Fibroblast of skin of left quadriceps (primary cell): ENCODE data around the gene CKAP4.
A peak's percentile ranks its signal among the peaks of the same experiment; 100 is the strongest.

Experiments used
- DNase-seq, 2 experiments: peaks; one replicate each; pipeline ENCODE4 v3.0.0-alpha.2; 2013; ENCODE audit warnings: low read depth in 2 of 2

CKAP4 gene

DNA sequence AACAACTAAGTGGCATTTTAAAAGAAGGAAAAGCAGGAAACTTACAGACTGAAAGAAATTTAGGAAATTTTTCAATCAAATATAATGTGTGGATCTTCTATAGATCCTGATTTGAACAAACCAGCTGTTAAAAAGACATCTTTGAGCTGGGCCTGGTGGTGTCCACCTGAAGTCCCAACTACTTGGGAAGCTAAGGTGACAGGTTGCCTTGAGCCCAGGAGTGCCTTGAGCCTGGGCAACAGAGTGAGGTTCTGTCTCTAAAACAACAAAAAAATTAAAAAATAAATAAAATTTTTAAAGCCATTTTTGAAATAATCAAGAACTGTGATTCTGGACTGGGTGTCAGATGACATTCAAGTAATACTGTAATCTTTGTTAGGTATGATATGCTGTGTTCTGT lies 7.0 kb downstream of the CKAP4 start:
- DNase-seq = no peak

DNA sequence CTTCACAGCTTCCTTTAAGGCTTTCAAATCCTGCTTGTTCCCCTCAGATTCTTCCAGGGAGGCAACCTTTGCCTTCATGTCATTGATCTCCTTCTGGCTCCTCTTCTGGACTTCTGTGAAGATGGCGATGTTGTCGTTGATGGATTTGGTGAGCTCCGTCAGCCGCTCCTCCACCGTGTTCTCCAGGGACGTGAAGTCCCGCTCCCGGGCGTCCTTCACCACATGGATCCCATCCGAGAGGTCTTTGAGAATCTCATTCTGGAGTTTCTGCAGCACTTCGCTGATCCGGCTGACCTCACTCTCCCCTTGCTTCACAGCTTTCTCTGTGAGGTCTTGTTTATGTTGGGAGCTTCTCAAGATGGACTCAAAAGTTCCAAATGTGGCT lies 7.9 kb downstream of the CKAP4 start:
- no peak for DNase-seq

DNA sequence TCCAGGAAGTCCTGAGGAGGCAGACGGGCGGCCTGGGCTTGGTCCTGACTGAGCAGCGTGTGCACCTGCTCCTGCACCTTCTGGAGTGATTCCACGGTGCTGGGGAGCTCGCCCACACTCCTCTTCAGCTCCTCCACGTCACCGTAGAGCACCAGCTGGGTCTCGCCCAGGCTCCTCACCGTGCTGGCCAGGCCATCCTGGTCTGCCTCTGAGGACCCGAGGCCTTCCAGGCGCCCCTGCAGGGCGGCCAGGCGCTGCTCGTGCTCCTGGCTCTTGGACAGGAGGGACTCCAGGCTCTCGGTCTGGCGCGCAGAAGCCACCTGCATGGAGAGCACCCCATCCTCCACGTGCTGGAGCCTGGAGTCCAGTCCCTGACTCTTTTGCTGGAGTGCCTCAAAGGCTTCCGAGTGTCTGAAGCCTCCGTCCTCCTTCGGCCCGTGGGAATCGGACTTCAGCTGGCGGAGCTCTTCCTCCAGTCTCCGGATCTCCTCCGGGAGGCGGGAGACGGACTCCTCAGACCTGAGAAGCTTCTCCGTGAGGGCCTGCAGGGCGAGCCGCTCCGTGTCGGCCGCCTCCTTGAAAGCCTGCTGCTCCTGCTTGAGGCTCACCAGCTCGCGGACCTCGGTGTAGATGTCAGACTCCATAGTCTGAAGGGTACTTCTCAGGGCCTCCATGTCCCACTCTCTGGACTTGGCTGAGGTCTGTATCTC lies 8.4 kb downstream of the CKAP4 start:
- no peak for DNase-seq

DNA sequence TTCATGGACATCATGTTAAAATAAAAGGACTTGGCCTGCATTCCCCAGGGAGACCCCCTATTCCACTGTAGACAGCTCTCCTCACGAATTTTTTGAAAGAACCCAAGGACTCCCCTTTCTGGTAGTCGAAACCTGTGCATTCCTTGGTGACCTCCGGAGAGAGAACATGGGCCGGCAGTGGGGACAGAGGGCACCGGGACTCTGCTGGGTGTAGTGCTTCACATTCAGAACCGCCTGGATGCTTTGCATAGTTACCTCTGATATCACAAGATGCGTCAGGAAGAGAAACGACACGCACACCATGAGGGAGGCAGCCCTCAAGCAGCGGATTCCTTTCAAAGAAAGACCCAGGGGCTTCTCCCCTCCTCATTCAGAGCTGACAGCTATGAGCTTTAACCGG lies 9.7 kb downstream of the CKAP4 start:
- no peak for DNase-seq

DNA sequence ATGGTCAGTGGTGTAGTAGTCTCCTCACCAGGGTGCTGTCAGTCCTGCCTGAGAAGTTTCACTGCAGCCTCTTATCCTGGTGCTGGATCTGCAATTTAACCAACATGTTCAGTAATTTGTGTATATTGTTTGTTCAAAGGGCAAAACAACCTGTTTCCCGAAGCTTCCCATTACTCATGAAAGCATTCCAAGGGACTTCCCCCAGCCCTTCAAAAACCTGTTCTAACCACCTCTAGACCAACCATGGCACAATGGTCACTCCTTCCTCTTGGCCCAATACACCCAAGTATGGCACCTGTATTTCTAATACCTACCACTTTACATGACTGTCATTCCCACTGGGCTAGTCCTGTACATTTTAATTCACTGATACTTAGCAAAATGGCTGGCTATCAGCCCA lies 12.1 kb downstream of the CKAP4 start:
- no peak for DNase-seq

DNA sequence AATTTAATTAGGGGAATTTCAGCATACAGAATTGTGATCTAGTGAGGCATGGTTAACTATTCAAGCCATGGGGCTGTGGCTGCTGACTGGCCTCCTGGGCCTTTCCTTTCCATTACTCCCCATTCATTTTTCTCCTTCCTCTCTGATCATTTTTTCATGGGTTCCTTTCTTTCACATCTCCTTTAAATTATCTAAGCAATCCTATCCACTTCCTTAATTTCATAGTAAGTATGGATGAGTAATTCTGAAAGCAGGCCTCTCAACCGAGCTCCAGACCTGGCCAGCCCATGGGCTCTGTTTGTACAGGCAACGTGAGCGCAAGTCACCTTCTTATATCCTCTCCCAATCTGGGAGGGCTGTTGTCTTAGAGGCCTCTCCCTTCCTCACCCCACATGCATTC lies 13.4 kb downstream of the CKAP4 start:
- peak; percentile 20 to 28 for DNase-seq

DNA sequence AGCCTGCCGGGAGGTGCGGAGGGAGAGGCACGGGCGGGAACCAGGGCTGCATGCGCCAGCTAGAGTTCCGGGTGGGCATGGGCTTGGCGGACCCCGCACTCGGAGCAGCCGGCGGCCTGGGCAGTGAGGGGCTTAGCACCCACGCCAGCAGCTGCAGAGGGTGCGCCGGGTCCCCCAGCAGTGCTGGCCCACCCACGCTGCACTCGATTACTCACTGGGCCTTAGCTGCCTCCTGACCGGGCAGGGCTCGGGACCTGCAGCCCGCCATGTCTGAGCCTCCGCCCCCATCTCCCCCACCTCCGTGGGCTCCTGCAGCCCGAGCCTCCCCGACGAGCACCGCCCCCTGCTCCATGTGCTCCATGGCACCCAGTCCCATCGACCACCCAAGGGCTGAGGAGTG lies 14.8 kb downstream of the CKAP4 start:
- DNase-seq = no peak

DNA sequence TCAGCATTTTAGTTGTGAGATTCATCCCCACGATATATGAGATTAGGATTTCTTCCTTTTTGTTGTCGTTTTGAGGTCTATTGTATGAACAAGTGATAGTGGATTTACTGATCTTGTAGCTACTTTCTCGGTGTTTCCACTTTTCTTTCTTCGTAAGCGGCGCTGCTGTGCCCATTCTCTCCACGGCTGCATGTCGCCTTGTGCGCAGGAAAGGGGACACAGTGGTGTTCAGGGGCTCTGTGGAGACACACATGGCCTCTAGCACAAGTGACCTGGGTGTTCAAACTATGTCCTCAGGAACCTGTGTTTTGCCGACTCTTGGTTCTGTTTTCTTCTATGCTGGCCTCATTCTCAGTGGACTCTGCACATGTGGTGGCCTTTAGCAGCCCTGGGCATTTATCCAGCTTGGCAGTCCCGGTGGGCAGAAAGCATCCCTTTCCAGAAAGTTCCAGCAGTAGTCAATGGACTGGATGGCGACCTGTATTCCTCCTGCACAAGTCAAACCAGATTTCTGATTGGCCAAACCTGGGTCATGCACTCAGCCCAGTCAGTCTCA lies 18.7 kb downstream of the CKAP4 start:
- DNase-seq = no peak

DNA sequence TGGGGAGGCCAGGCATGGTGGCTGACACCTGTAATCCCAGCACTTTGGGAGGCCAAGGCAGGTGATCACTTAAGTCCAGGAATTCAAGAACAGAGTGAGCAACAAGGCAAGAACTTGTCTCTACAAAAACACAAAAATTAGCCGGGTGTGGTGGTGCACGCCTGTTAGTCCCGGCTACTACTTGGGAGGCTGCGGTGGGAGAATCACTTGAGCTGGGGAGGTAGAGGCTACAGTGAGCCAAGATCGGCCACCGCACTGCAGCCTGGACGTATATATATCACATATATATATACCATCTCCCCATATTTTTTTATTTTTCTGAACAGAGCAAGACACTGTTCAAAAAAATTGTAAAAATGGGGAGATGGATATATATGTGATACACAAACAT lies 19.5 kb downstream of the CKAP4 start:
- no peak for DNase-seq

DNA sequence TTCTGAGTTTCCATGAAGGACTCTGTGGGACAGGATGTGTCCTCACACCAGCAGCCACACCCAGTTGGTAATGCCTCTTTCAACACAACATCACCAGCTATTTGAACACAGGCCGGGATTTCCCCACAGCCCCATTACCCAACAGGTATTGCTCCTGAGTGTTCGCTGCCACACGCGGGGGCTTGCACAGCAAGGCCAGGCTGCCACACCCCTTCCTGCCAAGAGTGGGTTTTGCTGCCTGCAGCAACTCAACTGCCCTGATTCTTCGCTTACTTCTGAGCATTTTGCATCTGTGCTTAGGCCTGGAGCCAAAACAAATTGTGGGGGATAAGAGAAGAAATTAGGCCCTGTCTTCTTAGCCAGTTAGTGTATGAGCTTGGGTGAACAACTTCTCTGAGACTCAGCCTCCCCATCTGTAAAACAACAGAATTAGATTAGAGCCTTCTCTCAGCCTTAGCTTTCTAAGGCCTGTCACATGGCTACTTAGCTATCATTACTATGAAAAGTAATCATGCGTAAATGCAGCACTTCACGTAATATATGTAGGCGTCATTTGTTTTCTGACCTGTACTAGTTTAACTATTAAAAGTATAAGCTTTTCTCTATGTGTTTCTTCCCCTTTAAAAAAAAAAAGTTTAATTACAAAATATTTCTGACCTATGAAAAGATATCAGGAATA lies 20.0 kb downstream of the CKAP4 start:
- DNase-seq = no peak

DNA sequence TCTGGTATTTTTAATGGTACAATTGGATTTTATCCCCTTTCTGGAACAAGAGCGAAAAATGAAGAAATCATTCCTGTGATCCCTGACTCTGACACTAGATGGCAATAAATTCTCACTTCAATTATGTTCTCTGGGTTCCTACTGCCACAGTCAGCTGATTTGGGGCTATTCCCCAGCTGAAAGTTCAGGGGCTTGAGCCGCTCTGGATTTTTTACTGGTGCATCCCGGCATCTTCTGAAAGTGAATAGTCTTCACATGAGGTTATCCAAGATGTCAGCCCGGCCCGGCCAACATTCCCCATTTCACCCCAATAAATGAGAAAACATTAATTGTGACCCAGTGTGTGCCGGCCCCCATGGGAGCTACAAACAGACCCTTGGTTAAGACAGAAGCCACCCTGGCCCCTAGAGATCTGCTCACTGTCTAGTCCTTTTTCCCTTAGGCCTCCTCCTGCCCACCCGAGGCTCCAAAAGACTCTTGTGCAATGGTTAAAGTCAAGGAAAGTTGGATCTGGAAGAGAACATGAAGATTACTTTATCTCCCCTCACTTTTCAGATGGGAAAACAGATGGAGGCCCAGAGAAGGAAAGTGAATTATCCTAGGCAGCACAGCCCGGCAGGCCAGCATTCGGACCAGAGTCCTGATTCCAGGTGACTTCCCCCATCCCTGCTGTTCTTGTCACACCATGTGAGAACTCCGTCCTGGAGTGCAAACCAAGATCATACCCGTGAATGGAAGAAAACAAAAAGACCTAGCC lies 20.8 kb downstream of the CKAP4 start:
- DNase-seq = peak; percentile 34 to 46

DNA sequence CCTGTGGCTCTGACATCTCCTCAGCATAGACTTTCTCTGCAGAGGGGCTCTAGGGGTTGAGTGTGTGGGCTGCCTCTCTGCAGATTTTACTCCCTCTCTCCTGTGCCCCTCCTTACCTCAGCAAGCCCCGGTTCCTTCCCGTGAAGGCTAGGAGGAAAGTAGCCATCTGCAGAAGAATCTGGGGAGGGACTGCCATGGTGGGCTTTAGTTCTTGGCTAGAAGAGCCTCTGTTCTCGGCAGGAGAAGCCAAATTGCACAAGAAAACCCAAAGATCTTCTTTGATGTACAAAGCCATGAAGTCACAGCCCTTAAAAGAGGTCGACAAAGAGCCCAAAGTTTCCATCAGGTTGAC lies 23.5 kb downstream of the CKAP4 start:
- DNase-seq = no peak

DNA sequence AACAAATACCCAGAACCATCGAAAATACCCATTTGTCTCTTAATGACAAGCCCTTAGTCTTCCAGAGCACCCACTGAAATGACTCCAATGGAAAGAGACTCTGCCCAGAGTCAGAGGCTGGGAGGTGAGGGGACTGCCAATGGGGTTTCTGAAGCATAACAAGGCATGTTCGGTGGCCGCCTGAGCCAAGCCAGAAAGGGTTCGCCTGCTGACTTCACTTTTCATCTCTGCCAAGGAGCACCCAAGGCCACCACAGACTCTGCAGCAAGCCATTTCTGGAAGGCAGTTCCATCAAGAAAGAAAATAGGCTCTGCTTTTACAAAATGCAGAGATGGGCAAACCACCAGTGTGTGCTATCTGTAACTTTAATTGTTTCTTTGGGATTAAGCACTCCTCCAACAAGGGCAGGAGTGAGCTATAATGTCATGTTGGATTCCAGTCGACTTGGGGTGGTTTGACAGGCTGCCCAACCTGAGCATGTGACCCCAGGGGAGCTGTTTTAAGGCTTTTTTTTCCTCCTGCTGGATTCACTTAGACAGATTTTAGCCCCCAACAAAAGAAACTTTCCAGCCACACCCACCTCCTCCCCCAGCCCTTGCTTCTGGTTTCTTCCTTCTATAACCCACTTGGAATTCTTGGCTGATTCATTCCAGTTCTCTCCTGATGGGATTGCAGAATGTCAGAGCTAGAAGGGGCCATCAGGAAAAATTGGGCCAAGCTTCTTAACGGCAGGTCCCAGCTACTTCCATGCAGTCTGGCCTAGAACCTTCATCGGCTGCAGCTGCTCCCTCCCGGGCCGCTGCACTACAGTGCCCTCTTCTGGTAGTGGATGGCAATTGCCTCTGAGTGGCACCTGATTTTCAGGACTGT lies 24.1 kb downstream of the CKAP4 start:
- DNase-seq = peak; percentile 45 to 51

DNA sequence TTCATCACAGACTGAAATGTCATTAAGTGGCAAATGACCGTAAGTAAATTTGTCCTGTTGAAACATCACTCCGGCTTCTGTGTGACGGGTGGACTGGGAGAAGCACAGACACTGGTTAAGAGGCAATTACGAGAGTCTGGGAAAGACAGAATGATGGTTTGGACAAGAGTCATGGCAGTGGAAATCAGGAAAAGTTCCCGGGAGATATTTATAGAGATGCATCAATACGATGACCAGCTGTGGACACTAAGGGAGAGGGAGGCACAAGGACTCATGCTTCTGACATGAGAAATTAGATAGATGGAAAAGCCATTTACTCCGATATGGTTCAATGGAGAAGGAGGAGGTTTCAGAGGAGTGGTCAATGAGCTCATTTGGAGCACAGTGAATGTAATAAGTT lies 27.3 kb downstream of the CKAP4 start:
- DNase-seq = no peak

DNA sequence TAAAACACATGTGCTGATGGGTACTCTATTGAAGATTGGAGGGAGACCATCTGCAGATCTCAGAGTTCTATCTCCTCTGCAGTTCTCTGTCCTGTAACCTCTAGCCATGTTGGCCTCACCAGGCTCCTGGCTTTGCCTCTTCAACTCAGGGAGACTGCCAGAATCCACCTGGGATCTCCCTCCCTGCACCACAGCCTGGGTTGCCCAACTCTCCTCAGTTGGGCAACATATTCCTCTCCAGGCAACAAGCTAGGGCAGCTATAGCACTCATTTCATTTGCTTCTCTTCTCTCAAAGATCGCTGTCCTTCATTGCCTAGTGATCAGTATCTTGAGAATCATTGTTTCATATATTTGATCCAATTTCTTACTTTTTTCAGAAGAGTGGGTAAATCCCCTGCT lies 28.8 kb downstream of the CKAP4 start:
- no peak for DNase-seq

DNA sequence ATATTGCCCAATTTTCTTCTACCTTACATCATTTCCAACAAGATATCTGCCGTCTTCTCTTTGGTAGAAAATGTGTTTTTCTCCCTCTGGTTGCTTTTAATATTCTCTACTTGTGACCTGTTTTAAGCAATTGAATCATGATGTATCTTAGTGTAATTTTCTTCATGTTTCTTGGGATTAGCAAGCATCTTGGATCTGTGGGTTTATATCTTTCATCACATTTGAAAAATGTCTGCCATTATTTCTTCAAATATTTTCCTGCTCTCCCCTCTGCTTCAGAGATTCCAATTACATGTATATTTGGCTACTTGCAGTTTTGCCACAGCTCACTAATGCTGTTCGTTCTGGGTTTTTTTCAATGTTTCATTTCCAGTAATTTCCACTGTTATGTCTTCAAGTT lies 30.1 kb downstream of the CKAP4 start:
- DNase-seq = no peak

DNA sequence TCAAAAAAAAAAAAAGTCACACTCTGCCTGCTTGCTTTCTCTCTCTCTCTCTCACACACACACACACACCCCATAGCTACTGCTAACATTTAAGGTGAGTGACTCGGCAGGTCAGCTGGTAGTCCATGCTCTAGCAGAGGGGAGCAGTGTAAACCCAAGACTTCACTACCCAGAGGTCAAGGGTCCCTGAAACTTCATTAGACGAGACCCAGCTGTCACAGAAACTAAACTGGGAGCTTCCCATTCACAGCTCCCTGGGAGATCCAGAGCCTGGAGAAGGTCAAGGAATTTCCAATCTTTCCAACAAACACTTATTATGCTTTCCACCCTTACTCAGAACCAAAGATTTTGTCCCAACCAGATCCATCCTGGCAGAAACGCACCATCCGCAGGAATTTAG lies 33.2 kb downstream of the CKAP4 start:
- no peak for DNase-seq

DNA sequence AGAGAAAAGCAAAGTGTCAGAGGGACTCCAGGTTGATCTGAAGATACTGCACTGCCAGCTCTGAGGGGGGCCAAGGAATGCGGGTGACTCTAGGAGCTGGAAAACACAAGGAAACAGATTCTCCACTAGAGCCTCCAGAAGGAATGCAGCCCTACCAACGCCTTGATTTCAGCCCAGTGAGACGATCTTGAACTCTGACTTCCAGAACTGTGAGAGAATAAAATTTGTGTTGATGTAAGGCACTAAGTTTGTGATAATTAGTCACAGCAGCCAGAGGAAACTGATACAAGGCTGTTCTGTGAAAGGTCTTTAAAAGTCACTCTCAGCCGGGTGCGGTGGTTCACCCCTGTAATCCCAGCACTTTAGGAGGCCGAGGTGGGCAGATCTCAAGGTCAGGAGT lies 34.2 kb downstream of the CKAP4 start:
- DNase-seq = no peak

DNA sequence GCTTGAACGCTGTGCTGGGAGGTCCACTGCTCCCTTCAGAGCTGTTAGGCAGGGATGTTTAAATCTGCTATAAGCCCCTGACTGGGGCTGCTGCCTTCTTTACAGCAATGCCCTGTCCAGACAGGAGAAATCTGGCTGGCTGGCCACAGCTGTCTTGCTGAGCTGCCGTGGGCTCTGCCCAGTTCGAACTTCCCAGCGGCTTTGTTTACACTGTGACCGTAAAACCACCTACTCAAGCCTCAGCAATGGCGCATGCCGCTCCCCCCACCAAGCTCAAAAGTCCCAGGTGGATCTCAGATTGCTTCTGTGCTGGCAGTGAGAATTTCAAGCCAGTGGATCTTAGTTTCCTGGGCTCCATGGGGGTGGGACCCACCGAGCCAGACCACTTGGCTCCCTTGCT lies 35.8 kb downstream of the CKAP4 start:
- DNase-seq = no peak

DNA sequence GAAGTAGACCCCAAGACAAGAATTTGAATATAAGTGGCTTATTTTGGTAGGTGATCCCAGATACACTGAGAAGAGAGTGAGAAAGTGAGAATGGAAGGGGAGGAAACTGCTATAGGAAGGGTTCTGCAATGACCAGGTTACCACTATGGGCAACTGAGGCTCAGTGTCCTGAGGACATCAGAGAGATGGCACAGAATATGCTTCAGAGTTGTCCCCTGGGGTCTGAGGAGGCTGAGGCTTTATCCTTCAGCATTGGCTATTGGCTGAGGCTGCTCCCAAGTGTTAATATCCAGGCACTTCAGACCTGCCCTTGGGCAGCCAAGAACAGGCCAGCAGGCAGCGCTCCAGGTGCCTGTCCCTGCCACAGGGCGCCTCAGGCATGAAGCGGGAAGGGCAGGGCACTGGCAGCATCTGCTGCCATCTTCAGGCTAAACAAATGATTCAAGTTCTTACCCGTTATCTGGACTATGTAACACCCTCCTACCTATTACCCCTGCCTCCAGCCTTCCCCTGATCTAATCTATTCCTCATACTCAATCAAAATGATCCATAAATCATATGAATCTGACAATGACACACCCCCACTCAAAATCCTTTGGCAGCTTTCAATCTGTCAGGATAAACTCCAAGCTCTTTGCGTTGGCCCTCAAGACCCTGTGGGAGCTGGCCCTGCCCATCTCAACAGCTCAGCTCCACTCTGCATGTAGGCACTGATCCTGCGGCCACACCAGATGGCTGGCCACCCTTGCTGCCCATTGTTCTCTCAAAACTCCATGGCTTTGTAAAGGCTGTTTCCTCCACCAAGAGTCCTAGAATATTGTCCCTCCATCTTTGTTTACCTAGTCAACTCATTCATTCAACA lies 42.4 kb downstream of the CKAP4 start:
- DNase-seq = no peak

DNA sequence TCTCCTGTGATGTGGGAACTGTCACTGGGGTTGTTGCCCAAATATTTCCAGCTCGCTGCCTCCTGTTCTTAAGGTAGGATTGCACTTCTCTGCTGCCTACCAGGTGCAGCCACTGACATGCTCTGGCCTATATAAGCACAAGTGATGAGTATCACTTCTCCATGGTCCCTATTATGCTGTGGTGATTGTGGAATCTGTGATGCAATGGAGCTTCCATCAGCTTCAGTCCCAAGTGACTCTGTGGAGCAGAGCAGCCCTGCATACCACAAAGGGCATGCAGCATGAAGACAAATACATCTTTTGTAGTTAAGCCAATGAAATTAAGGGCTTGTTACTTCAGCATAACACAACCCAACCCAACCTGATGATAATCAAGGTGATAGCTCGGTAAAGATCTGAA lies 43.5 kb downstream of the CKAP4 start:
- no peak for DNase-seq
